Measurements from ENCODE around the gene PLEKHM2.

PLEKHM2 gene

GRCh38 chr1:15760520-15761211 is 76.5 kb downstream of the PLEKHM2 start:
- DNase-seq (ENCODE audit: low read depth), result no peak

DNA sequence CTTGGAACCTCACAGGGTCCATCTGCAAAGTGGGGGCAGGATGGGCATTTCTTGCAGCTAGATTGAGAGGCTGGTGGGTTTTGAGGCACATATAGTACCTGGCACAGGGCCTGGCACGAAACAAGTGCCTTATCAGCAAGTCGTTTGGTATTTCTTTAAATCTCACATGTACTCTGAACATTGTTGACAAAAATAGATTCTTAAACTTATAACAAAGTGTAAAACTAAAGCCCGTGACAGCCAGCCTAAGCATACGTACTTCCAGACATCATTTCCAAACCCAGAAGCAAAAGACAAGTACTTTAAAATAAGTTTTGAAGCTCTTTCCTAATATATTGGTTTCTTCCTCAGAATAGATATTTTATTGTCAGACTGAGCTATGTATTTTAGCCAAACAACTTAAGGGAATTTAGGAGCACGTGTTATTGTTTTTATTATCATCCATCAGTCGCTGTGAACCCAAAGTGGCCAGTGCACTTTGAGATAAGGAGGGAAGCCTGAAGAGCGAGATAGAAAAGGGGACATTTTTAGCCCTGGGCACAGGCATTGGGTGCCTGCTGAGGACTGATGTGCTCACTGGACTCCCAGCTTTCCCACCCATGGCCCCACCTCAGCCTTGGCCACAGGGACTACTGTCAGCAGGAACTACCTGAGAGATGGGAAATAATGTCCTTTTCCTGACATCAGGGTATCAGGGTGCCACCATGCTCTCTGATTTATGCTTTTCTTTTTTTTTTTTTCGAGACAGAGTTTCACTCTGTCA is 77.4 kb downstream of the PLEKHM2 start:
- DNase-seq (ENCODE audit: low read depth), result no peak

- no peak for DNase-seq (ENCODE audit: low read depth)
Observed at GRCh38 chr1:15762546-15762945, 78.4 kb downstream of the PLEKHM2 start.

- DNase-seq (ENCODE audit: low read depth), result no peak
Observed at GRCh38 chr1:15764269-15764764, 80.2 kb downstream of the PLEKHM2 start.

- DNase-seq (ENCODE audit: low read depth), result no peak
Observed at GRCh38 chr1:15764890-15765289, 80.8 kb downstream of the PLEKHM2 start.

DNA sequence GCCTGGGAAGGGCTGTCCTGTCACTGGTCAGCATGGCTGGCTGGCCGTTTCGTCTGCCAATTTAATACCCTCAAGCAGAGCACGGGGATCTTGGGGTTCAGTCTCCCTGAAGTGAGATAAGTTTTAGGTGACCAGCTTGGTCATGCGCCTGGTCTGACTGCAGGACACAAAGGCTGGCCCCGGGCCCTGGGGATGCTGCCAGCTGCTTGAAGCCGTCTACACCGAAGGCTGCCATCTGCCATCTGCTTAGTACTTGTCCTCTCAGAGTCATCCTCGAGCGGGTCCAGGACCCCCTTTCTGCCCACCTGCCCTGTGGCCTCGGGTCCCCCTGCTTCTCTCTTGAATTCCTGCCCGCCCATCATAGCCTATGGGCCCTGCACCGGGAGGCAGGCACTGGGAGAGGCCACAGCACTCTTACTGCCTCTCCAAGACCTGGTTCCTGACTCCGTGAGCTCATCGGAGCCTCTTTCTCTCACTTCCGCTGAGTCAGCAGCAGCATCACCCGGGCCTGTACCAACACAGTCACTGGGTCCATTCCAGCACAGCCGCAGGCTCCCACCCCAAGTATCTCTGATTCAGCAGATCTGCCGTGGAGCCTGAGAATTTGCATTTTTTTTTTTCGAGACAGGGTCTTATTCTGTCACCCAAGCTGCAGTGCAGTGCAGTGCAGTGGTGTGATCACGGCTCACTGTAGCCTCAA is 81.5 kb downstream of the PLEKHM2 start:
- no peak for DNase-seq (ENCODE audit: low read depth)

GRCh38 chr1:15767941-15768340 is 83.8 kb downstream of the PLEKHM2 start:
- DNase-seq (ENCODE audit: low read depth), result no peak

DNA sequence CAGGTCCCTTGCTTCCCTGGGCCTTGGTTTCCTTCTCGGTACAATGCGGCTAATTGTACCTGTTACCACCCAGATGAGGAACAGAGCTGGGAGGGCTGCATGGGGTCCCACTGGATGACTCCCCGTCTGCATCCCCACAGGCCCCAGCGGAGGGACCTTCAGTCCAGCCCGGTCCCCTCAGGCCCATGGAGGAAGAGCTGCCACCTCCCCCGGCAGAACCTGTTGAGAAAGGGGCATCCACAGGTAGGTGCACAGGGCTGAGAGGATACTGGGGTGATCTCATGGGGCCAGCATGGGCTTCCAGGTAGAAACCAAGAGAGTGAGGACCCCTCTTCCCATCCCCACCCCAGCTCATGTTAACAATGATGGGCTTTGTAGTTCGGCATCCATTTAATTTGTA is 84.3 kb downstream of the PLEKHM2 start:
- no peak for DNase-seq (ENCODE audit: low read depth)

GRCh38 chr1:15770313-15770962 is 86.3 kb downstream of the PLEKHM2 start:
- DNase-seq (ENCODE audit: low read depth), result no peak

DNA sequence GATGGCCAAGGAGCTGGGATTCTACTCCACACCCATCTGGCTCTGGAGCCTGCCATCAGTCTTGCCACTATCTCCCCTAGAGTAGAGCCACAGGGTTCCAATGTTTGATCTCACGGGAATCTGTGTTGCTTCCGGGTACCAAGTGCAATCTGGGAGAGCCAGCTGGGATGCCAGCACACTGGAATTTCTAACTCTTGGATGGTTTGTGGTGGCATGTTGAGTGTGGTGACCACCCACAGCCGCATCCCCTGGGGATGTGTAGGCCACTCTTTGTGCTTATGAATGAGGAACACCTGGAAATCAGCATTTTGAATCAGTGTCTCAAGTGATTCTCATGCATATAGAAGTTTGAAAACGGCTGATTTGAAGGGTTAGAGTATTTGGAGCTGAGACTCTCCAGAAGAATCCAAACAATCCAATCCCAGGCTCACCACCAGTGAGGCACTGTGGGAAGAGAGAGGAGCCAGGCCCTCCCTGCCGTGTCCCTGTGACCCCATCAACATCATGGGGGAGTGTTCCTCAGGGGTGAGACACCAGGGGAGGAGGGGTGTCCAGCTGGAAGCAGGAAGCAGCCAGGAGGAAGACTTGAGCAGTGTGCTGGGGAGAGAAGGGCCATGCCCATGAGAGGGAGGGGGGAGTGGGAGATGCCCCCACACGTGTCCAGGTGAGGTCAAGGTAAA is 87.9 kb downstream of the PLEKHM2 start:
- DNase-seq (ENCODE audit: low read depth), result no peak

DNA sequence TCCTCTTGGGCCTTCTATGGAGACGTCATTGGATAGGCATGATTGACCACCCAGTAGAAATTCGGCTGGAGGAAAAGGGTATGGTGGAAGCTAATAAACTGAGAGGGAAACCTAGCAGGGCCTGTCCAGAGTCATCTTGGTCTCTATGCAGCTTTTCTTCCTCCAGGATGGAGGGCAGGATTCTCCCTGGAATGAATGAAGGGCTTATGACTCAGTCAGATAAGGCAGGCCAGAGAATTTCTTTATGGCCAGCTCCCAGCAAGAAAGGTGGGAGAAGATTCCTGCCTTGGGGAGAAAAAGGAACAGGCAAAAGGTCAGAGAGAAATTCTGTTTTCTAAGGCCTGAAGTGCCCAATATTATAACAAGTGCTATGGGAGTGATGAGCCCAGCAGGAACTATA is 91.6 kb downstream of the PLEKHM2 start:
- DNase-seq (ENCODE audit: low read depth), result no peak

GRCh38 chr1:15777909-15778707 is 94.0 kb downstream of the PLEKHM2 start:
- DNase-seq (ENCODE audit: low read depth), result no peak
